GM13977 (cell line): ENCODE data around the gene CLOCK.
A peak's percentile ranks its signal among the peaks of the same experiment; 100 is the strongest.

Experiments used
- DNase-seq: peaks from one replicate; pipeline ENCODE4 v3.0.0; 2012; ENCODE audit warnings: low spot score
- in situ Hi-C: fragments of 300-500 bp; cut with MboI; formaldehyde crosslinking; loops from one replicate; pipeline ENCODE4 v1.12.0; 2022; ENCODE audit warnings: low sequenced_read_pairs, low pct_unique_long_range_greater_than_20kb, mixed read lengths, inconsistent platforms; ENCODE audit not compliant: unreplicated experiment
- TF ChIP-seq, protein P1 (sequence below): IDR thresholded peaks from 2 replicates; pipeline ENCODE4 v1.5.1; 2012; ENCODE audit warnings: mild to moderate bottlenecking, control low read depth; ENCODE audit not compliant: insufficient read depth; ENCODE audit errors: extremely low read depth, missing control alignments

Gene CLOCK

DNA sequence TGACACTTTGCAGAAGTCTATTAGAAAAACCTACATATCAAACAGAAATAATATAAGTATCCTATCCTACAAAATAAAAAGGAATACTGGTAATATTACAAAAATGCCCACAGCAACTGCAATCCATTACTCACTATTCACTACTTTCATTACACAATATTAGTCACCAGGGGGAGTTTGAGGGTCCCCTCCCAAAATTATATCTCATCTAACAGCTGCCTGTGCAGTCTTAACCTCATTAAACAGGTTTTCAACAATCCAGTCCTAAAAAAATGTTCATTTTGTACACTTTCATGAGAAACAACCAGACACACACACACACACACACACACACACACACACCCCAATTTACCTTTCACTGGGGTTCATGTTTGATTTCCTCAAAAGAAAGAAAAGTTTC, 2.9 kb downstream of the CLOCK start:
- no peak for DNase-seq
- TF ChIP-seq, protein P1, sequence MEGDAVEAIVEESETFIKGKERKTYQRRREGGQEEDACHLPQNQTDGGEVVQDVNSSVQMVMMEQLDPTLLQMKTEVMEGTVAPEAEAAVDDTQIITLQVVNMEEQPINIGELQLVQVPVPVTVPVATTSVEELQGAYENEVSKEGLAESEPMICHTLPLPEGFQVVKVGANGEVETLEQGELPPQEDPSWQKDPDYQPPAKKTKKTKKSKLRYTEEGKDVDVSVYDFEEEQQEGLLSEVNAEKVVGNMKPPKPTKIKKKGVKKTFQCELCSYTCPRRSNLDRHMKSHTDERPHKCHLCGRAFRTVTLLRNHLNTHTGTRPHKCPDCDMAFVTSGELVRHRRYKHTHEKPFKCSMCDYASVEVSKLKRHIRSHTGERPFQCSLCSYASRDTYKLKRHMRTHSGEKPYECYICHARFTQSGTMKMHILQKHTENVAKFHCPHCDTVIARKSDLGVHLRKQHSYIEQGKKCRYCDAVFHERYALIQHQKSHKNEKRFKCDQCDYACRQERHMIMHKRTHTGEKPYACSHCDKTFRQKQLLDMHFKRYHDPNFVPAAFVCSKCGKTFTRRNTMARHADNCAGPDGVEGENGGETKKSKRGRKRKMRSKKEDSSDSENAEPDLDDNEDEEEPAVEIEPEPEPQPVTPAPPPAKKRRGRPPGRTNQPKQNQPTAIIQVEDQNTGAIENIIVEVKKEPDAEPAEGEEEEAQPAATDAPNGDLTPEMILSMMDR: peak; percentile 2
- in situ Hi-C loops: no loop called here

DNA sequence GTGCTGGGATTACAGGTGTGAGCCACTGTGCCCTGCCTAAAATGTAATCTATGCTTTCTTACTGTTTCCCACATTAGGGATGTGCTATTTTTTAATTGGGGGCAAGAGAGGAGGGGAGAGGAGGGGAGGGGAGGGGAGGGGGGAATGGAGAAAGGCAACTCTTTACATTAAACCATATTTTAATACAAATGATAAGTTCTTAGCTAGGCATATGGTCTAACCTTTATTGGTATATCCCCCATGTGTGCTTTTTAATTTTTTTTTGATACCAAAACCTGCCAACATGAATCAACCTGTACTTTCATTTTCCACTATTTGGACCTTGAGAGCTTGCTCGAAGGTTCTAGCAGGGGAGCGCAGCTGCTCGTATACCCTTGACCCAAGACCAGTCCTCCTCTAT, 6.4 kb downstream of the CLOCK start:
- in situ Hi-C loops: no loop called here

DNA sequence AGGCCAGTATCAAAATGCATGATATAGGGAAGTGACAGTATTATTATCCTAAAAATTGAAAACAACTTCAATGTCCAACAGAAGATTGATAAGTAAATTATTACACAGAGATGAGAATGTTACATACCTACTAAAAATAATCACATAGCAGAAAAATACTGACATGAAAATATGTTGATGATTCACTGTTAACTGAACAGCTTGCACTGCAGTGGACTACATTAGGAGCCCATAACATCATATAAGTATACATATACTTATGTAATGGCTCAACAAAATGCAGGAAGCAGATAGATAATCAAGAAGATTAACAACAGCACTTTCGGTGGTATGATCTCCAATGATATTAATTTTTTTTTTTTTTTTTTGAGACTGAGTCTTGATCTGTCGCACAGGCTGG, 7.1 kb downstream of the CLOCK start:
- no peak for DNase-seq
- in situ Hi-C loops: no loop called here
- TF ChIP-seq, protein P1: no peak

More for the DNA sequence above, 6.4 kb downstream of the CLOCK start:
- TF ChIP-seq, protein P1: no peak
- no peak for DNase-seq

DNA sequence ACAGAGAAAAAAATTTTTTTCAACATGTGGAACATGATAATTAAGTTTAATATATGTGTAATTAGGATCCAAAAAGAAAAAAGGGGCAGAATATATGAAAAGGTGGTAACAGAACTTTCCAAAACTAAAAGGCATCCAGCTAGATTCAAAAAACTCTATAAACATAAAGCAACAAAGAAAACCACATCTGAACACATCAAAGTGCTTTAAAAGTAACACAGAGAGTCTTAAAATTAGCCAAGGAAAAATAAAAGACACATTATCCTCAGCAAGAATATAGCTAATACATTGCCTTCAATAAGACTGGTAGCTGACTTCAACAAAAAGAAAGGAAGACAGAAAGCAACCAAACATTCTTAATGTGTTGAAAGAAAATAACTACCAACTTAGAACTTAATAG, 8.2 kb downstream of the CLOCK start:
- in situ Hi-C loops: no loop called here
- TF ChIP-seq, protein P1: no peak

DNA sequence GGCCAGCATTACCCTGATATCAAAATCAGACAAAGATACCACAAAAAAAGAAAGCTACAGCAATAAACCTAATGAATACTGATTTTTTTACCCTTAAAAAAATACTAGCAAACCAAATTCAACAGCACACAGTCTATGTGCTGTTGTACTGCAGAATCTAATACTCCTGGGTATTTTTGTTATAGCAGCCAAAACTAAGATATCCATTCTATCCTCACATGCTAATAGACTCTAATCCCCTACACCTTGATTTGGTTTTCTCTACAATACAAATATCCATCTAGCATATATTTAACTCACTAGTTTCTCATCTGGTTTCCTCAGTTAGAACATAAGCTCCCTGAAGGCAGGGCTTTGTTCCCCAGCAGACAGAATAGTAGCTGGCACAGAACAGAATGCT, 12.4 kb downstream of the CLOCK start:
- in situ Hi-C loops: no loop called here
- DNase-seq: no peak
- TF ChIP-seq, protein P1: no peak

More for the DNA sequence above, 8.2 kb downstream of the CLOCK start:
- no peak for DNase-seq

DNA sequence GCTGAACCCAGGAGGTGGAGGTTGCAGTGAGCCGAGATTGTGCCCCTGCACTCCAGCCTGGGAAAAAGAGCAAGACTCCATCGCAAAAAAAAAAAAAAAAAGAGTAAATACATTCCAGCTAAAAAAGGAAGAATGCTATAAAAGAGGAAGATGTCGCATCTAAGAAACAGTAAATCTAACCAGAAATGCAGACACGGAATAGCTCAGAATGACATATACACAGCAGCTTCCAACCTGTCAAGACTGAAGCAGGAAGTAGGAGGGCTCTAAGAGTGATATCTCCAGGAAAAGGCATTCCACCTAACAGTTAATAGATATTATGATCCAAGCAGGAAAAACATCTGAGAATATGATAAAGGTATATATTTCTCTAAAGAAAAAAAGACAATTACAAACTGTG, 16.0 kb downstream of the CLOCK start:
- in situ Hi-C loops: no loop called here
- DNase-seq: no peak
- TF ChIP-seq, protein P1: no peak

DNA sequence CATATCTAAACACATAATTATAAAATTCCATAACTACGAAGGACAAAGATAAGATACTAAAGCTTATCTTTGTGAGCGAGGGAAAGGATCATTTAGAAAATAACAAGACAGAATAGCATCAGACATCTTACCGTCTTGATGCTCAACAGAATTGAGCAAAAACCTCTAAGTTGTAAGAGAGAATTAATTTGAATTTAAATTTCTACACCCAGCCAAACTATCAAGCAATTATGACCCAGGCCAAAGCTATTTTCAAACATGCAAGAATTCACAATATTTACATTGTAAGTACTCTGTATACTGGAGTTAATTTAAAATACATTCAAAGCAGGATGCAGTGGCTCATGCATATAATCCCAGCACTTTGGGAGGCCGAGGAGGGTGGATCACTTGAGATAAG, 16.5 kb downstream of the CLOCK start:
- TF ChIP-seq, protein P1: no peak
- in situ Hi-C loops: no loop called here
- no peak for DNase-seq
